ENCODE results near the gene STK39.

- TF ChIP-seq GATA2 (IDR thresholded peaks at IDR 0.05; ENCODE audit: low read depth, low read length) (no peak), GATA3 (IDR thresholded peaks at IDR 0.05; ENCODE audit: low read depth, low read length) (no peak)
Measured at GRCh38 chr2:168289880-168290279, 42.5 kb upstream of the STK39 start.

Measured in SH-SY5Y (cell line).